Stomach (tissue), 4 donors: Measurements from ENCODE around the gene RAPGEF1.

Source experiments
- CTCF ChIP-seq, 7 experiments: fragments of 450-650 bp in 4 of 7; fragments of 200-600 bp in 3 of 7; sonication (generic) in 3 of 7; IDR thresholded peaks; one replicate each; pipeline ENCODE4 v1.5.1; 2016 to 2019; ENCODE audit warnings: antibody characterized with exemption in 7 of 7, control low read depth in 2 of 7, mild to moderate bottlenecking in 1 of 7
- POLR2A ChIP-seq, 4 donors: fragments of 450-650 bp; IDR thresholded peaks; one replicate each; pipeline ENCODE4 v1.6.1; 2016; ENCODE audit warnings: antibody characterized with exemption in 4 of 4, control low read depth in 2 of 4, mild to moderate bottlenecking in 1 of 4, moderate library complexity in 1 of 4

- TF ChIP-seq POLR2A (IDR thresholded peaks at IDR 0.05): no peak
- TF ChIP-seq CTCF (IDR thresholded peaks at IDR 0.05): no peak
Observed at GRCh38 chr9:131583337-131583645, 156.6 kb downstream of the RAPGEF1 start.
